Lung (tissue), 12 donors: ENCODE data around the gene LHX6. TPM values are rescaled to one million over a fixed set of nuclear protein-coding genes. Genes with fewer than 3 reads are reported as not detected.

Experiments
- ATAC-seq: fragments of 200-7000 bp; cut with Tn5 transposase; one replicate; pipeline ENCODE4 v1.9.1; 2020; ENCODE audit warnings: moderate number of reproducible peaks; ENCODE audit not compliant: insufficient read depth, low FRiP score
- DNase-seq, 3 donors: peaks; one replicate each; pipeline ENCODE4 v3.0.0-alpha.2; 2013 to 2017
- H3K27ac ChIP-seq, 2 donors: one replicate each; pipeline ENCODE4 v1.5.1; 2013; ENCODE audit warnings: mild to moderate bottlenecking in 2 of 2, moderate library complexity in 2 of 2, control low read depth in 1 of 2, inconsistent platforms in 1 of 2, low read depth in 1 of 2, low read length in 1 of 2
- H3K27me3 ChIP-seq, 3 donors: one replicate each; pipeline ENCODE4 v1.5.1; 2013; ENCODE audit warnings: low read length in 2 of 3; ENCODE audit not compliant: control insufficient read depth in 3 of 3, insufficient read depth in 3 of 3
- H3K36me3 ChIP-seq, 4 donors: one replicate each; pipeline ENCODE4 v1.5.1; 2013; ENCODE audit warnings: low read length in 4 of 4, mild to moderate bottlenecking in 1 of 4, moderate library complexity in 1 of 4; ENCODE audit not compliant: control insufficient read depth in 4 of 4, insufficient read depth in 4 of 4
- H3K4me1 ChIP-seq, 5 donors: one replicate each; pipeline ENCODE4 v1.5.1; 2013; ENCODE audit warnings: low read length in 5 of 5, mild to moderate bottlenecking in 2 of 5, moderate library complexity in 1 of 5; ENCODE audit not compliant: control insufficient read depth in 5 of 5, insufficient read depth in 5 of 5
- H3K4me3 ChIP-seq: one replicate; pipeline ENCODE4 v1.5.1; 2013; ENCODE audit warnings: mild to moderate bottlenecking, control low read depth, moderate library complexity
- H3K9ac ChIP-seq, 2 donors: one replicate each; pipeline ENCODE4 v1.5.1; 2013; ENCODE audit warnings: low read length in 2 of 2, control low read depth in 1 of 2; ENCODE audit not compliant: insufficient read depth in 1 of 2
- H3K9me3 ChIP-seq, 4 donors: one replicate each; pipeline ENCODE4 v1.5.1; 2013; ENCODE audit warnings: low read length in 3 of 4, mild to moderate bottlenecking in 1 of 4, moderate library complexity in 1 of 4; ENCODE audit not compliant: control insufficient read depth in 4 of 4, insufficient read depth in 3 of 4
- CTCF ChIP-seq: IDR thresholded peaks from 2 replicates; pipeline ENCODE4 v1.5.1; 2012; ENCODE audit warnings: mild to moderate bottlenecking; ENCODE audit errors: control extremely low read depth, extremely low read depth
- WGBS, 2 donors: extraction: QIAGEN DNeasy Blood & Tissue Kit; methylation state at CpG; one replicate each; pipeline ENCODE4 v1.1.7; 2013; 5-methylcytosine and 5-hydroxymethylcytosine counted together
- polyA plus RNA-seq, 2 donors: library from polyadenylated mRNA; stranded (reverse); fragments of 200-250 nt; gene quantifications; one replicate each; pipeline ENCODE4 v1.2.1, GENCODE V29; 2013
- total RNA-seq, 2 donors: library from RNA; depleted of rRNA in 1 of 2; stranded (reverse); fragments of >200 nt in 1 of 2; gene quantifications; one replicate each; pipeline ENCODE4 v1.2.1, GENCODE V29; 2014 to 2021
- donor health status: control.
- donor health status: control.
- donor health status: Bipolar disorder and iron deficiency.
- donor health status: healthy.
- donor health status: DM: yes; HTN: yes; CAD: no.

Gene LHX6
- total and polyA plus RNA-seq, 4 donors: 3.2 to 11.3 (median 4.3) TPM

- Histone ChIP-seq H3K9ac (no peak overlapping the region), H3K27ac (no peak overlapping the region), H3K4me1 (peaks cover 0 to 9% (median 0%) of the 10 kb centered on the region in 5 donors), H3K36me3 (no peaks in the 10 kb centered on the region), H3K27me3 (no peaks in the 10 kb centered on the region), H3K9me3 (no peaks in the 10 kb centered on the region), H3K4me3 (no peak overlapping the region)
- WGBS, 2 donors: 76 to 90% methylated on average over 11 of the region's 11 CpGs
- ATAC-seq (no peak), DNase-seq (no peak)
- TF ChIP-seq CTCF: no peak
Observed at GRCh38 chr9:122191584-122191983, 37.2 kb downstream of the LHX6 start.

- Histone ChIP-seq H3K36me3 (no peaks in the 10 kb centered on the region), H3K27ac (no peak overlapping the region), H3K27me3 (no peaks in the 10 kb centered on the region), H3K4me3 (no peak overlapping the region), H3K9ac (no peak overlapping the region), H3K4me1 (peaks cover 0 to 9% (median 0%) of the 10 kb centered on the region in 5 donors), H3K9me3 (no peaks in the 10 kb centered on the region)
- 80 to 81% methylated on average over 12 of the region's 12 CpGs for WGBS, 2 donors
- ATAC-seq: no peak
- TF ChIP-seq CTCF: no peak
- DNase-seq: no peak
Observed at GRCh38 chr9:122190597-122191381, 38.0 kb downstream of the LHX6 start.

- ATAC-seq (no peak), DNase-seq (no peak)
- Histone ChIP-seq H3K9me3 (no peaks in the 10 kb centered on the region), H3K9ac (no peak overlapping the region), H3K27ac (no peak overlapping the region), H3K36me3 (no peaks in the 10 kb centered on the region), H3K4me1 (peaks cover 0 to 9% (median 0%) of the 10 kb centered on the region in 5 donors), H3K27me3 (peaks cover 0 to 9% (median 0%) of the 10 kb centered on the region in 3 donors), H3K4me3 (no peak overlapping the region)
- TF ChIP-seq CTCF: no peak
- 92 to 93% methylated on average over 6 of the region's 6 CpGs for WGBS, 2 donors
Observed at GRCh38 chr9:122188369-122188768, 40.4 kb downstream of the LHX6 start.
